Measurements from ENCODE around the gene HOXD8.

The HOXD8 gene

DNA sequence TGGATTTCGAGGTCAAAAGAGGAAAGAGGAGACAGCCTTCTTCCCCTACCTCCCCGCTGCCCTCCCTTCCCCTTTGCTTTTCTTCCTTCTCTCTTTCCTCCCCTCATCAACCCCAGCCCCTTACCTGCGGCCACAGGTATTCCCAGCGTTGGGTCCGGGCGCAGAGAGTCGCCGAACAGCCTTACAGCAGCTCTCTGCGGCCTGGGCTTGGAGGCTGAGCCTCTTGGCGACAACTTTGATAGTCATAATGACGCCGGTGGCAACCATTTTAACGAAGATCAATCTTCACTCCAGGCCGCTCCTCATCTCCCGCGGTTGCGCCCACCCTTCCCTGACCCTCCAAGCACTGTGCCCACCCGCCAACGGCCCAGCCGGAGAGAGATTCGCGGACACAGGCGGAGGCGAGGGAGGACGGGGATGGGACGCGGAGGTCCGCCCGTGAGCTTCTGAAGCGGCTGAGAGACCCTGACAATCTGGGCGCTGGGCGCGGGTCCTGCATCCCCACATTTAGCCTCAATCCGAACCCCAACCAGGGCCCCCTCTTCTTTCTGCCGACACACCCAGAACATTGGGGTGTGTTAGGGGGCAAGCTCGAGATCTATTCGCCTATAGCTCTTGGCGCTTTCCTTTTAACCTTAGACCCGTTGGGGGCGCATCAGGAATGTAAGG, 44.3 kb upstream of the HOXD8 start:
- Histone ChIP-seq H3K36me3 (ENCODE audit: insufficient read depth, low read depth, low read length) (no peaks in the 10 kb centered on the region), H3K4me3 (ENCODE audit: low read length) (no peak overlapping the region), H3K27ac (ENCODE audit: low read length) (no peak overlapping the region), H3K27me3 (ENCODE audit: insufficient read depth, low read length) (peaks cover 100% of the 10 kb centered on the region), H3K9ac (ENCODE audit: low read depth, low read length) (no peak overlapping the region), H3K4me1 (ENCODE audit: insufficient read depth, low read length) (peaks cover 4% of the 10 kb centered on the region; the same call in 1 of the 2 replicates), H3K9me3 (ENCODE audit: insufficient read depth, low read depth, low read length) (peaks cover 10% of the 10 kb centered on the region; the same call in 1 of the 2 replicates)

DNA sequence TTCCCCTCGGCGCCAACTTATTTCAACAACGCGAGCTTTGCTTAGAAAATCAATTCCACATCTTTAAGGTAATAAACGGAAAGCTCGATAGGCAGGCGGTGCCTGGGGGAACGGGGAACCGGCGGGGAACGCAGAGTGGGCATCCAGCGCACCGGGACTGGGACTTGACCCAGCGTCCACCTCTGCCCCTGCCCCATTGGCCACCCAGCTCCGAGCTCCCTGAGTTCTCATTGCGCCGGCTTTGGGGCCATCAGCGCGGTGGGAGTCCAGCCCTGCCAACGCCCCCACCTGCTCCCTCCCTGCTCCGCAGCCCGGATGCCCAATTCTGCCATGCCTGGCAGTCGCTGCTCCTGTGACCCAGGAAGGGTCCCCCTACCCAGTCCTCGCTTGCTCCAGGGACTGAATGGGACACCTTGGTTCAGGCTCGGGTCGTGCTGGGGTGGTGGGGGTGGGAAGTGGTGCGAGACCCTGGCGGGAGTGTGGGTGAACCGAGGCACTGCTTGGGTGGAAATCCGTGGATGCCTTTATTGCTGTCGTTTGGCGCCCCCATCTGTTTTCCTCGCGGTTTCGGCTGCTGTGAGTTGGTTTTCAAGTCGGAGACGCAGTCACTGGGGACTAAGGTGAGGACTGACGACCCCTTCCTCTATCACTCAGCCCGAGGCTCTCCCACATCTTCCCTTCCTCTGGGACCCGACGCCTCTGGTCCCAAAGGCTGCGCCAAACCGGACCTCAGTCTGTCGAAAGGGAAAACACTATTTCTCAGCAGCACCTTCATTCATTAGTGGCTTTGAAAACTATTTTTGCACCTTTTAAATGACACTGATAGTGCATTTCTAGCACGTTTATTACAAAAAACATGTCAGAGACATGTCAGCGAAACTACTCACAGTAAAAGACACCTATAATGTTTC, 43.4 kb upstream of the HOXD8 start:
- Histone ChIP-seq H3K36me3 (ENCODE audit: insufficient read depth, low read depth, low read length) (no peaks in the 10 kb centered on the region), H3K9me3 (ENCODE audit: insufficient read depth, low read depth, low read length) (peaks cover 9% of the 10 kb centered on the region; the same call in 1 of the 2 replicates), H3K27ac (ENCODE audit: low read length) (no peak overlapping the region), H3K4me3 (ENCODE audit: low read length) (no peak overlapping the region), H3K27me3 (ENCODE audit: insufficient read depth, low read length) (peaks cover 100% of the 10 kb centered on the region), H3K4me1 (ENCODE audit: insufficient read depth, low read length) (peaks cover 4% of the 10 kb centered on the region; the same call in 1 of the 2 replicates), H3K9ac (ENCODE audit: low read depth, low read length) (no peak overlapping the region)

DNA sequence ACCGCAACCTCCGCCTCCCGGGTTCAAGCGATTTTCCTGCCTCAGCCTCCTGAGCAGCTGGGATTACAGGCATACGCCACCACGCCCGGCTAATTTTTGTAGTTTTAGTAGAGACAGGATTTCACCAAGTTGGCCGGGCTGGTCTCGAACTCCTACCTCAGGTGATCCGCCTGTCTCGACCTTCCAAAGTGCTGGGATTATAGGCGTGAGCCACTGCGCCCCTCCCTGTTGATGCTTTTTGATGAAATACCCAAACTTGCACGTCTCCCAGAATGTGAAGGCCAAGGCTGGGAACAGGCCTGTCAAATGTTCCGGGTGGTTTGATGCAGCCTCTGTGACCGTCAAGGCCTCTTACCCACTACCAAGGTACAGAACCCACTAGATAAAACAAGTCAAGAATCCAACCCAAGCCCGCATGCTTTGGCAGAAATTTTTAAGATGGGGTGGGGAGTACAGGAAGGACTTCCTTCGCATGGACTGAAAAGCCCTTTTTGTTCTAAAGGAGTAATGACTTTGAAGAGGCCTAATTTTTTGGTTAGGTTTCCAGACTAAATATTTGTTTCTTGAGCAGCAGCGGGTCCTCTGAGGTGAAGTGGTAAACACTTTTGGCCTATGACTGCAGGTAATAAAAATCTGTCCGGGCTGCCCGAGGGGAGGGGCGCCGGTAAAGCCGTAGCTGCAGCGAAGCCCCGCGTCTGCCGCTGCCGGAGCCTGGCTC, 42.0 kb upstream of the HOXD8 start:
- H3K9me3 ChIP-seq (ENCODE audit: insufficient read depth, low read depth, low read length) = peaks cover 13% of the 10 kb centered on the region; the same call in 1 of the 2 replicates
- H3K27me3 ChIP-seq (ENCODE audit: insufficient read depth, low read length) = peaks cover 100% of the 10 kb centered on the region
- H3K4me1 ChIP-seq (ENCODE audit: insufficient read depth, low read length) = peaks cover 4% of the 10 kb centered on the region; the same call in 1 of the 2 replicates
- no peak overlapping the region for H3K4me3 ChIP-seq (ENCODE audit: low read length)
- no peak overlapping the region for H3K27ac ChIP-seq (ENCODE audit: low read length)
- H3K9ac ChIP-seq (ENCODE audit: low read depth, low read length) = no peak overlapping the region
- H3K36me3 ChIP-seq (ENCODE audit: insufficient read depth, low read depth, low read length) = no peaks in the 10 kb centered on the region

DNA sequence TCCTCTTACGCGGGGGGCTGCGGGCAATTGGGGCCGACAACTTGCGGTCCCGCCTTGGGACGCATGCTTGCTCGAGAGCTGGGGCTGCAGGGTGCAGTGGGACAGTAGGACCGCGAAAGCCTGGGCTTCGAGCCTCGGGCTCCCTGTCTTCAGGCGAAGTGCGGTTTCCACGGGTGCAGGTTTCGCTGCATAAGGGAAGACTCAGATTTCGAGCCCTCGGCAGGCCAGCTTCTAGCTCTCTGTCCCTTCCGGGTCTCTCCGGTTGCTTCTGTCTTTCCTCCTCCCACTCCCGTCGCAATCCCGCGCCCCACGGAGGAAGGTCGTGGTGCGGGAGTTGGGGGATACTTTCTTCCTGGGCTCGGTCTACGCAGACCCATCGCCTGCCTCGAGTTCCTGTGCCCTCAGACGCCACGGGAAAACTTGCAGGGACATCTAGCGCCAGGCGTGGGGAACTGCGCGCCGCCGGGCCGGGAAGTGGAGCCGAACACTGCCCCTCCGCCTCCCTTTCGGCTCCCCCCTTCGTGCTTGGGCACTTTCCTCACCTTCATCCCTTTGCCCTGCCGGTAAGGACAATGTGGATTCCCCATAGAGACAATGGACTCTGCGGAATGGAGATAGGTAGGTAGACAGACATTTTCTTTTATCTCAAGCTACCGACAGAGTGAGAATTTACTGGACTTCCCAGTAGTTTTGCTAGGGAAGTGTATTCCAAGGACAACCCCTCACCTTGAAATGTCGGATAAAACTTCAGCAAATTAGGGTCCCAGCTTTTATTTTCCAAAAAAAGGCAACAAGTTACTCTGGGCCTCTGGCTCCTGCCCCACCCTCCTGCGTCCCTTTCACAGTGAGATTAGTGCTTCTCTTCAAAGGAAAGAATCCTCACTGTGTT, 41.2 kb upstream of the HOXD8 start:
- peaks cover 4% of the 10 kb centered on the region; the same call in 1 of the 2 replicates for H3K4me1 ChIP-seq (ENCODE audit: insufficient read depth, low read length)
- H3K36me3 ChIP-seq (ENCODE audit: insufficient read depth, low read depth, low read length) = no peaks in the 10 kb centered on the region
- H3K27ac ChIP-seq (ENCODE audit: low read length) = no peak overlapping the region
- peaks cover 14% of the 10 kb centered on the region; the same call in 1 of the 2 replicates for H3K9me3 ChIP-seq (ENCODE audit: insufficient read depth, low read depth, low read length)
- peak overlapping the region; percentile 36; the same call in 1 of the 2 replicates for H3K4me3 ChIP-seq (ENCODE audit: low read length)
- H3K27me3 ChIP-seq (ENCODE audit: insufficient read depth, low read length) = peaks cover 100% of the 10 kb centered on the region
- H3K9ac ChIP-seq (ENCODE audit: low read depth, low read length) = no peak overlapping the region

DNA sequence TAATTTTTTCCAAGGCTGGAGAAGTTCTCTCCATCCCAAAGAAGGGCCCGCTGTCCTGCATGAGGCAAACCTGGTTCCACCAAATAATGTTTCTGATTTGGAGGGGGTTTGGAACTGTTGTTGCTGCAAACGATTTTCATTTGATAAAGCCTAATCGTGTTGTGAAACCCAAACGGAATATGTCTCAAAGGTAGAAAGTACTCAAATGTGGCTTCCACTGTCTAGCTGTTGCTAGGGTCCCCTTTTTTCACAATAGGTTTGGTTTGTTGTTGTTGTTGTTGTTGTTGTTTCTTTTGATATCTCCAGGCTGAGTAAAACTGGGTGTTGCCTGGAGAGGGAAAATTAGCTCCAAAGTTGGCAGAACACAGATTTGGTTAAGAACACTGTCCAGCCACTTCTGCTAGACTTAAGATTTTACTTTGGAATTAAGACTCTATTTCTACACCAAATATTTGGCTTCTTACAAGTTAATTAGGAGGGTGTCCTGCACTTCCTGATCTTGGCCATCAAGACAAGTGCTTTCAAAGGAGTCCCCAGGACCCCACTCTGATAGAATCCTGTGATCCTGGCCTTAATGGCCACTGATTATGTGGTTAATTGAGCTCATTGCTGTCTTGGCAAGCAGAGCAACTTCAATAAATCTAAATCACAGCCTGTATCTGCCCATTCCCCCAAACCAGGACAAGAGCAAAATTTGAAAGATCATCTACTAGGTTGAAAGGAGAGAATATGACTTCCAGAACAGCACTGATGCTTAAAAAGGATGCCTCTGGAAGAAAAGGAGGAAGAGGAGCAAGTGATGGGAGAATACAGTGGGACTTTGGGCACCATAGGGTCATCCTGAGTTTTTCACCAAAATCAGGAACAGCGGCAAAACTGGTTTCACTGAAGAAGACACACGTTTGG, 40.3 kb upstream of the HOXD8 start:
- Histone ChIP-seq H3K36me3 (ENCODE audit: insufficient read depth, low read depth, low read length) (no peaks in the 10 kb centered on the region), H3K9me3 (ENCODE audit: insufficient read depth, low read depth, low read length) (peaks cover 16% of the 10 kb centered on the region), H3K4me1 (ENCODE audit: insufficient read depth, low read length) (peaks cover 6% of the 10 kb centered on the region; the same call in 1 of the 2 replicates), H3K9ac (ENCODE audit: low read depth, low read length) (no peak overlapping the region), H3K4me3 (ENCODE audit: low read length) (no peak overlapping the region), H3K27me3 (ENCODE audit: insufficient read depth, low read length) (peaks cover 100% of the 10 kb centered on the region), H3K27ac (ENCODE audit: low read length) (no peak overlapping the region)

DNA sequence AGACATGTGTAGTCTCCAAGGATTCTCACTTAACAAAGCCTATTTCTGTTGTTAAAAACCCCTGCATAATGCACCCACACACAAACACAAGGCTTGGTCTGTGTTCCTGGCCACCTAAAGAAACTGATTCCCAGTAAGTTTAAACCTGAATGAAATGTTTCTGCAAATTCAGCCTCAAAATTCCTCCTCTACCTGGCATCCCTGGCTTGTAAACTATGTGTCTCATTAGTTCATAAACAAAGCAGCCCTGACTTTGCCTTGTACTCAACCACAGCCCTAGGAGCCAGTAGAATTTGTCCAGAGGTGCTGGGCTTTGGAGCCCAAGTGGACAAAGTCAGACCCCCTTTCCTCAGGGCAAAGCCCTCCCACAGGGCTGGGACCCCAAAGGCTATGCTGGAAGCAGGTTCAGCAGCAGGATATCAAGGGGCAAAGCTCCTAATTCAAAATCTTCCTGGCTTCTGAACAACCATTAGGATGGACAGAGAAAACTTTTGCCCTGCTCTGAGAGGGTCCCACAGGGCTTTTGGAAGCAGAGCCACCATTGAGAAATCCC, 39.6 kb upstream of the HOXD8 start:
- peaks cover 6% of the 10 kb centered on the region; the same call in 1 of the 2 replicates for H3K4me1 ChIP-seq (ENCODE audit: insufficient read depth, low read length)
- H3K27me3 ChIP-seq (ENCODE audit: insufficient read depth, low read length) = peaks cover 100% of the 10 kb centered on the region
- H3K4me3 ChIP-seq (ENCODE audit: low read length) = no peak overlapping the region

DNA sequence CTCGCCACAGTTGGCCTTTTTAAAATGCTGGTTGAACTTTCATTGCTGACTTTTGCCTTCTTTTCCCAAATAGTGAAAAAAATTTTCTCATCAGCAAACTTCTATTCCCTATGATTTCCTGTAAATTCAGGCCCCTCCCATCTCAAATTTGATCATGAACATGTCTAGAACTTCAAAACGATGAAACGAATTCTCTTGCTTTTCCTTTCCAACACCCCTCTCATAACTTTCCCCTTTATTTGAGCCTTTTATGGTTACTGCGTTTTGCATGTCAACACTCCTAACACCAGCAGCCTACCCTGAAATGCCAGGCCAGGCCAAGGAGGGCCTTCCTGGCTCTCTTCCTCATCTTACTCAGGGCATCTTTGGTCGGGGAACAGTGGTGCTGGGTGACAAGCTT, 38.6 kb upstream of the HOXD8 start:
- no peak overlapping the region for H3K27ac ChIP-seq (ENCODE audit: low read length)
- no peaks in the 10 kb centered on the region for H3K36me3 ChIP-seq (ENCODE audit: insufficient read depth, low read depth, low read length)
- peaks cover 16% of the 10 kb centered on the region for H3K9me3 ChIP-seq (ENCODE audit: insufficient read depth, low read depth, low read length)
- H3K4me3 ChIP-seq (ENCODE audit: low read length) = no peak overlapping the region
- peaks cover 100% of the 10 kb centered on the region for H3K27me3 ChIP-seq (ENCODE audit: insufficient read depth, low read length)
- no peak overlapping the region for H3K9ac ChIP-seq (ENCODE audit: low read depth, low read length)
- peaks cover 6% of the 10 kb centered on the region; the same call in 1 of the 2 replicates for H3K4me1 ChIP-seq (ENCODE audit: insufficient read depth, low read length)

More for the DNA sequence above, 39.6 kb upstream of the HOXD8 start:
- Histone ChIP-seq H3K9me3 (ENCODE audit: insufficient read depth, low read depth, low read length) (peaks cover 16% of the 10 kb centered on the region), H3K27ac (ENCODE audit: low read length) (no peak overlapping the region), H3K36me3 (ENCODE audit: insufficient read depth, low read depth, low read length) (no peaks in the 10 kb centered on the region), H3K9ac (ENCODE audit: low read depth, low read length) (no peak overlapping the region)

DNA sequence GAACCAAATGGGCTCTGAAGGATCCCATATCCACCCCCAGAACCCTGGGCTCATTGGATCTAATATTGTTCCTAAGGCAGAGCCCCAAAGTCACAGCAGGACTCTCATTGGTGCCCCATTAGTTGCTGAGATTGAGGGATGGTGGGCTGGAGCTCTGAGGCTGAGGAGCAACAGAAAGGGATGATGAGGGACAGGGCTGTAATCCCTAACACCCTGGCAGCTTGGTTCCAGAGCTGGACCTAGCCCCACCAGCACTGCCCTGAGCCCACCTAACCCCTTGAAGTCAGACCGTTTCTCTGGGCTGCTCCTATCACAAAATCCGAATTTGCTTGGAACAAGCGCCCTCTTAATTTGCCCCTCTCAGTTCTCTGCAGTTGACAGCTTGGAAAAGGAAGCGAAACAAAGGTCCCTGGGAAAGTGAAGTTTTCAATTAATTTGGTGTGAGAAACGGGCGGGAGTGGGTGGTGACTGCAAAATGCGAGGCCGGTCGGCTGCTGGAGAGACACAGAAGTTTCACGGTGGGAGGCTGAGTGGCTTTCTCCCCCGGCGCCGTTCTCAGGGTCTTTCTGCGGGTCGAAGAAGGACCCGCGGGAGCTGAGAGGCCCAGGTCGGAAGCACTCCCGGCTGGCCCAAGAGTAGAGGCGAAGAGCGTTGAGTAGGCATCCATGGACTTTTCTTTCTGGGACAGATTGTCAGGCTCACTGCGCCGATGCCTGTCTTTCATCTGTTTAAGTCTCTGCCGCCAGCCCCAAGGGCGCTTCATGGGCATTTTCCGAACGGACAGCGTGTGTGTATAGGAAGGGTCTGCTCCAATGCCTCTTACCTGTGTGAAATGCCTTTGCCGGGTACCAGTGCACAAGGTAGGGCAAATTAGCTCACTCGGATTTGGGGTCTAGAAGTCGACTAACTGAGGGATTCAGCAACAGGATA, 37.9 kb upstream of the HOXD8 start:
- no peak overlapping the region for H3K9ac ChIP-seq (ENCODE audit: low read depth, low read length)
- peaks cover 100% of the 10 kb centered on the region for H3K27me3 ChIP-seq (ENCODE audit: insufficient read depth, low read length)
- peaks cover 16% of the 10 kb centered on the region for H3K9me3 ChIP-seq (ENCODE audit: insufficient read depth, low read depth, low read length)
- H3K27ac ChIP-seq (ENCODE audit: low read length) = no peak overlapping the region
- H3K4me3 ChIP-seq (ENCODE audit: low read length) = no peak overlapping the region
- peaks cover 10% of the 10 kb centered on the region; the same call in 1 of the 2 replicates for H3K4me1 ChIP-seq (ENCODE audit: insufficient read depth, low read length)
- no peaks in the 10 kb centered on the region for H3K36me3 ChIP-seq (ENCODE audit: insufficient read depth, low read depth, low read length)

Data from iPS-20b (cell line).